Spleen (tissue), 11 donors: Measurements from ENCODE around the gene ZDHHC3. TPM values are rescaled to one million over a fixed set of nuclear protein-coding genes. Genes with fewer than 3 reads are reported as not detected.

Experiments
- DNase-seq: peaks from one replicate; pipeline ENCODE4 v3.0.0-alpha.2; 2020
- H3K27ac ChIP-seq, 8 donors: fragments of 200-600 bp; sonication (generic) in 7 of 8; 1 replicate in 4 of 8; 2 replicates in 4 of 8; pipeline versions ENCODE4 v1.5.0 to v1.8.0; 2016 to 2021; ENCODE audit warnings: inconsistent platforms in 4 of 8, mild to moderate bottlenecking in 4 of 8, moderate library complexity in 1 of 8
- H3K27me3 ChIP-seq, 7 donors: fragments of 200-600 bp; sonication (generic) in 6 of 7; replicated peaks in 1 of 7; 1 replicate in 4 of 7; 2 replicates in 3 of 7; pipeline versions ENCODE4 v1.5.0 to v1.8.0; 2016 to 2021; ENCODE audit warnings: inconsistent platforms in 3 of 7, mild to moderate bottlenecking in 1 of 7
- H3K36me3 ChIP-seq, 6 donors: fragments of 200-600 bp; sonication (generic) in 5 of 6; 1 replicate in 4 of 6; 2 replicates in 2 of 6; pipeline versions ENCODE4 v1.5.0 to v1.8.0; 2016 to 2021; ENCODE audit warnings: inconsistent platforms in 2 of 6
- H3K4me1 ChIP-seq, 6 donors: fragments of 200-600 bp; sonication (generic) in 5 of 6; 1 replicate in 3 of 6; 2 replicates in 3 of 6; pipeline versions ENCODE4 v1.5.0 to v1.8.0; 2016 to 2021; ENCODE audit warnings: inconsistent platforms in 3 of 6
- H3K4me3 ChIP-seq, 8 donors: fragments of 200-600 bp; sonication (generic) in 7 of 8; 1 replicate in 4 of 8; 2 replicates in 4 of 8; pipeline versions ENCODE4 v1.5.0 to v1.8.0; 2016 to 2021; ENCODE audit warnings: inconsistent platforms in 4 of 8, mild to moderate bottlenecking in 4 of 8, moderate library complexity in 2 of 8
- H3K9me3 ChIP-seq, 8 donors: fragments of 200-600 bp; sonication (generic) in 7 of 8; 1 replicate in 4 of 8; 2 replicates in 4 of 8; pipeline versions ENCODE4 v1.5.0 to v1.8.0; 2016 to 2021; ENCODE audit warnings: inconsistent platforms in 4 of 8
- POLR2A ChIP-seq, 3 donors: fragments of 450-650 bp; IDR thresholded peaks; one replicate each; pipeline ENCODE4 v1.5.1; 2017; ENCODE audit warnings: antibody characterized with exemption in 3 of 3, mild to moderate bottlenecking in 1 of 3
- POLR2AphosphoS5 ChIP-seq, 3 donors: sonication (generic); formaldehyde crosslinking; IDR thresholded peaks; one replicate each; pipeline ENCODE4 v1.5.1; 2017; ENCODE audit warnings: antibody characterized with exemption in 3 of 3
- WGBS, 5 donors: extraction: QIAGEN DNeasy Blood & Tissue Kit in 3 of 5; methylation state at CpG; one replicate each; pipeline versions ENCODE4 v1.1.5 to v1.1.7; 2013 to 2018; 5-methylcytosine and 5-hydroxymethylcytosine counted together
- intact Hi-C: fragments of 100-400 bp; cut with DNase I; formaldehyde crosslinking; loops from one replicate; pipeline ENCODE4 v1.15.0; 2023; ENCODE audit warnings: low total_unique reads
- polyA plus RNA-seq, 3 donors: library from polyadenylated mRNA; stranded (reverse); fragments of 200-250 nt; gene quantifications; one replicate each; pipeline ENCODE4 v1.2.1, GENCODE V29; 2013
- total RNA-seq, 7 donors: library from RNA; depleted of rRNA in 3 of 7; stranded (reverse); fragments of >200 nt in 3 of 7; fragmentation: NEBNext Ultra II Directional in 4 of 7; extraction: Animal tissue kit (Norgen Biotek cat#: 25700) in 4 of 7; gene quantifications; one replicate each; pipeline versions ENCODE4 v1.1.0 to v1.2.1, GENCODE V29; 2016 to 2021
- TF ChIP-seq, protein P1 (sequence below), 11 experiments: fragments of 200-600 bp in 7 of 11; fragments of 450-650 bp in 4 of 11; sonication (generic) in 4 of 11; IDR thresholded peaks in 8 of 11; conservative IDR thresholded peaks in 3 of 11; 1 replicate in 7 of 11; 2 replicates in 4 of 11; pipeline versions ENCODE4 v1.4.0 to v1.8.0; 2016 to 2021; ENCODE audit warnings: antibody characterized with exemption in 11 of 11, inconsistent platforms in 4 of 11, mild to moderate bottlenecking in 1 of 11
- donor health status: healthy with polysubstance abuse.
- donor health status: DM: no; HTN: no; CAD: no; lungs with moderate emphysema.
- donor health status: DM: no; HTN: no; CAD: no.
- donor health status: Bipolar disorder and iron deficiency.
- donor health status: healthy.
- donor health status: DM: no; HTN: no; CAD: no.
- donor health status: DM: yes; HTN: yes; CAD: no.

The ZDHHC3 gene
- total and polyA plus RNA-seq, 10 donors: 15.2 to 79.2 (median 65.5) TPM

- Histone ChIP-seq H3K27ac (no peak overlapping the region), H3K4me3 (no peak overlapping the region), H3K4me1 (peaks cover 15 to 44% (median 29%) of the 10 kb centered on the region in 6 donors), H3K9me3 (peaks cover 0 to 12% (median 4%) of the 10 kb centered on the region in 8 donors), H3K27me3 (no peaks in the 10 kb centered on the region), H3K36me3 (peaks cover 0 to 98% (median 36%) of the 10 kb centered on the region in 6 donors)
- WGBS, 5 donors: 96 to 100% (median 100%) methylated on average over 1 of the region's 1 CpG
- TF ChIP-seq POLR2A (IDR thresholded peaks at IDR 0.05) (no peak), POLR2AphosphoS5 (IDR thresholded peaks at IDR 0.05) (no peak)
- TF ChIP-seq, protein P1, sequence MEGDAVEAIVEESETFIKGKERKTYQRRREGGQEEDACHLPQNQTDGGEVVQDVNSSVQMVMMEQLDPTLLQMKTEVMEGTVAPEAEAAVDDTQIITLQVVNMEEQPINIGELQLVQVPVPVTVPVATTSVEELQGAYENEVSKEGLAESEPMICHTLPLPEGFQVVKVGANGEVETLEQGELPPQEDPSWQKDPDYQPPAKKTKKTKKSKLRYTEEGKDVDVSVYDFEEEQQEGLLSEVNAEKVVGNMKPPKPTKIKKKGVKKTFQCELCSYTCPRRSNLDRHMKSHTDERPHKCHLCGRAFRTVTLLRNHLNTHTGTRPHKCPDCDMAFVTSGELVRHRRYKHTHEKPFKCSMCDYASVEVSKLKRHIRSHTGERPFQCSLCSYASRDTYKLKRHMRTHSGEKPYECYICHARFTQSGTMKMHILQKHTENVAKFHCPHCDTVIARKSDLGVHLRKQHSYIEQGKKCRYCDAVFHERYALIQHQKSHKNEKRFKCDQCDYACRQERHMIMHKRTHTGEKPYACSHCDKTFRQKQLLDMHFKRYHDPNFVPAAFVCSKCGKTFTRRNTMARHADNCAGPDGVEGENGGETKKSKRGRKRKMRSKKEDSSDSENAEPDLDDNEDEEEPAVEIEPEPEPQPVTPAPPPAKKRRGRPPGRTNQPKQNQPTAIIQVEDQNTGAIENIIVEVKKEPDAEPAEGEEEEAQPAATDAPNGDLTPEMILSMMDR (IDR thresholded peaks at IDR 0.05 in 8 of 11, conservative IDR thresholded peaks at IDR 0.05 in 3 of 11): no peak
- no peak for DNase-seq
- intact Hi-C loops: no loop called here
Measured at GRCh38 chr3:45008117-45008516, 32.1 kb upstream of the ZDHHC3 start.

GRCh38 chr3:45007091-45007490 lies 31.1 kb upstream of the ZDHHC3 start:
- WGBS, 5 donors: 93 to 97% (median 96%) methylated on average over 5 to 8 of the region's 8 CpGs
- peaks cover 0 to 98% (median 33%) of the 10 kb centered on the region in 6 donors for H3K36me3 ChIP-seq
- H3K27ac ChIP-seq: no peak overlapping the region
- peaks cover 6 to 34% (median 22%) of the 10 kb centered on the region in 6 donors for H3K4me1 ChIP-seq
- peak in 1 of 3 donors; percentile 12 for TF ChIP-seq POLR2AphosphoS5 (IDR thresholded peaks at IDR 0.05)
- no peak for TF ChIP-seq POLR2A (IDR thresholded peaks at IDR 0.05)
- TF ChIP-seq, protein P1 (IDR thresholded peaks at IDR 0.05 in 8 of 11, conservative IDR thresholded peaks at IDR 0.05 in 3 of 11): no peak
- no peaks in the 10 kb centered on the region for H3K27me3 ChIP-seq
- no peak overlapping the region for H3K4me3 ChIP-seq
- intact Hi-C loops: no loop called here
- DNase-seq: no peak
- peaks cover 0 to 12% (median 4%) of the 10 kb centered on the region in 8 donors for H3K9me3 ChIP-seq

DNA sequence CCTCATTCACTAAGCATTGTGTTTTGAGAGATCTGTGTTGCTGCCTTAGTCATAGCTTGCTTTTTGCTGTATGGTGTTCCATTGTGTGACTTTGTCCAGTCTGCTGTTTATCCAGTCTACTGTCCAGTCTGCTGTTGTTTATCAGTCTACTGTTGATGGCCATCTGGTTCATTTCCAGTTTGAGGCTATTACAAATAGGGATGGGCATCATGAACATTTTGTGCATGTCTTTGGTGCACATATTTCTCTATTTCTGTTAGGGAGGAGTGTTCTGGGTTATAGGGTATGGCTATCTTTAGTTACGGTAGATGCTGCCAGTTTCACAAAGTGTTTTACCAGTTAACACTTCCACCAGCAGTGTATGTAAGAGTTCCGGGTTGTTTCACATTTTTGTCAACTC lies 27.9 kb upstream of the ZDHHC3 start:
- DNase-seq: no peak
- H3K9me3 ChIP-seq: peaks cover 0 to 12% (median 4%) of the 10 kb centered on the region in 8 donors
- intact Hi-C loops: no loop called here
- H3K36me3 ChIP-seq: peaks cover 0 to 98% (median 53%) of the 10 kb centered on the region in 6 donors
- H3K27ac ChIP-seq: peak overlapping the region in 1 of 8 donors; percentile 38
- WGBS, 5 donors: 90 to 94% (median 92%) methylated on average over 2 of the region's 2 CpGs
- H3K4me3 ChIP-seq: no peak overlapping the region
- H3K4me1 ChIP-seq: peaks cover 0 to 13% (median 5%) of the 10 kb centered on the region in 6 donors
- TF ChIP-seq POLR2AphosphoS5 (IDR thresholded peaks at IDR 0.05) (no peak), POLR2A (IDR thresholded peaks at IDR 0.05) (no peak)
- TF ChIP-seq, protein P1 (IDR thresholded peaks at IDR 0.05 in 8 of 11, conservative IDR thresholded peaks at IDR 0.05 in 3 of 11): no peak
- no peaks in the 10 kb centered on the region for H3K27me3 ChIP-seq

GRCh38 chr3:45003406-45003805 lies 27.4 kb upstream of the ZDHHC3 start:
- peaks cover 0 to 98% (median 56%) of the 10 kb centered on the region in 6 donors for H3K36me3 ChIP-seq
- H3K4me3 ChIP-seq: no peak overlapping the region
- DNase-seq: no peak
- H3K27ac ChIP-seq: peak overlapping the region in 1 of 8 donors; percentile 38
- TF ChIP-seq, protein P1 (IDR thresholded peaks at IDR 0.05 in 8 of 11, conservative IDR thresholded peaks at IDR 0.05 in 3 of 11): no peak
- TF ChIP-seq POLR2A (IDR thresholded peaks at IDR 0.05) (no peak), POLR2AphosphoS5 (IDR thresholded peaks at IDR 0.05) (no peak)
- intact Hi-C loops: no loop called here
- peaks cover 0 to 12% (median 4%) of the 10 kb centered on the region in 8 donors for H3K9me3 ChIP-seq
- peaks cover 0 to 13% (median 5%) of the 10 kb centered on the region in 6 donors for H3K4me1 ChIP-seq
- H3K27me3 ChIP-seq: no peaks in the 10 kb centered on the region
